T-helper 1 cell treated with Interleukin-12 subunit alpha and Interleukin-12 subunit beta and Interleukin-4 antibody, amounts not matched to agents 30 ng/mL and 1 ng/mL, for 36 hours (primary cell): Measurements from ENCODE around the gene MPRIP. TPM values are rescaled to one million over a fixed set of nuclear protein-coding genes. Genes with fewer than 3 reads are reported as not detected.

Source experiments
- intact Hi-C: fragments of 100-400 bp; cut with micrococcal nuclease; formaldehyde crosslinking; loops from one replicate; pipeline ENCODE4 v1.15.1; 2024
- total RNA-seq: library from RNA; stranded (reverse); gene quantifications from 2 replicates; pipeline ENCODE4 v1.2.3, GENCODE V29; 2022

MPRIP gene
- total RNA-seq, 1 donor from 2014 or later = 212 TPM

GRCh38 chr17:17226451-17227265, 184.4 kb downstream of the MPRIP start:
- intact Hi-C loops = no loop called here

GRCh38 chr17:17227608-17228520, 185.6 kb downstream of the MPRIP start:
- intact Hi-C loops = no loop called here

- intact Hi-C loops = no loop called here
Observed at GRCh38 chr17:17228521-17229279, 186.4 kb downstream of the MPRIP start.

GRCh38 chr17:17229416-17230384, 187.4 kb downstream of the MPRIP start:
- intact Hi-C loops = no loop called here

GRCh38 chr17:17231621-17232302, 189.5 kb downstream of the MPRIP start:
- intact Hi-C loops = no loop called here

- intact Hi-C loops = no loop called here
Observed at GRCh38 chr17:17232303-17232621, 190.0 kb downstream of the MPRIP start.

- intact Hi-C loops = loop anchor here (2.0 to 5.0 kb wide), 5 partner anchors 77 to 233 kb away; no protein-coding TSS in a partner anchor
Observed at GRCh38 chr17:17235212-17236174, 193.2 kb downstream of the MPRIP start.

- intact Hi-C loops = loop anchor here (1.0 to 5.0 kb wide), 10 partner anchors 30 to 234 kb away; partner anchors contain the start of genes COPS3, MPRIP and PLD6
Observed at GRCh38 chr17:17236295-17237025, 194.2 kb downstream of the MPRIP start.

GRCh38 chr17:17237026-17237799, 195.0 kb downstream of the MPRIP start, which contains the start of gene FLCN:
Gene FLCN (minus strand): TSS chr17:17237168. CDS start chr17:17228137, 9,031 bp downstream.
- intact Hi-C loops = loop anchor here (1.0 to 5.0 kb wide), 10 partner anchors 31 to 234 kb away; partner anchors contain the start of genes COPS3, MPRIP and PLD6

- intact Hi-C loops = loop anchor here (5.0 kb wide), 1 partner anchor 123 kb away; no protein-coding TSS in a partner anchor
Observed at GRCh38 chr17:17239832-17240231, 197.6 kb downstream of the MPRIP start.

- intact Hi-C loops = no loop called here
Observed at GRCh38 chr17:17241656-17242055, 199.4 kb downstream of the MPRIP start.

- intact Hi-C loops = no loop called here
Observed at GRCh38 chr17:17242246-17242645, 200.0 kb downstream of the MPRIP start.

Other genes starting within 250 kb of the MPRIP start
- not detected in 2 replicates for gene TNFRSF13B, start 70.3 kb upstream of the MPRIP start, total RNA-seq
- gene PLD6, start 163.9 kb downstream of the MPRIP start, total RNA-seq = 9.2 and 9.8 TPM in 2 replicates
- gene FLCN, start 194.7 kb downstream of the MPRIP start, total RNA-seq = 73.2 and 77.2 TPM in 2 replicates
- 92.4 and 95.8 TPM in 2 replicates for gene COPS3, start 238.8 kb downstream of the MPRIP start, total RNA-seq